Activated CD4-positive, alpha-beta T cell treated with anti-CD3 and anti-CD28 coated beads, Interleukin-2, Interleukin-6, amounts not matched to agents 100 ng/mL and 50 ng/mL, durations not matched to agents 16 hours and 8 hours (primary cell): ENCODE results near the gene SUDS3.

Experiments
- DNase-seq: peaks from one replicate; pipeline ENCODE4 v3.0.0-alpha.2; 2020

SUDS3 gene

GRCh38 chr12:118357257-118358007 is 18.9 kb upstream of the SUDS3 start:
- peak; percentile 76 for DNase-seq

- DNase-seq = no peak
Observed at GRCh38 chr12:118358008-118358359, 18.4 kb upstream of the SUDS3 start.

GRCh38 chr12:118358612-118359540 is 17.5 kb upstream of the SUDS3 start:
- peak; percentile 59 for DNase-seq

- peak; percentile 63 for DNase-seq
Observed at GRCh38 chr12:118359541-118359915, 16.8 kb upstream of the SUDS3 start.

- DNase-seq = no peak
Observed at GRCh38 chr12:118361092-118361404, 15.3 kb upstream of the SUDS3 start.

GRCh38 chr12:118361889-118362288 is 14.5 kb upstream of the SUDS3 start:
- no peak for DNase-seq

GRCh38 chr12:118368821-118369220 is 7.5 kb upstream of the SUDS3 start:
- no peak for DNase-seq

- DNase-seq = no peak
Observed at GRCh38 chr12:118370601-118371000, 5.8 kb upstream of the SUDS3 start.

- no peak for DNase-seq
Observed at GRCh38 chr12:118371321-118372282, 4.8 kb upstream of the SUDS3 start.

GRCh38 chr12:118372541-118373495 is 3.5 kb upstream of the SUDS3 start, which contains the start of gene TAOK3:
TSS of gene TAOK3 (minus strand) at chr12:118372907. CDS start at chr12:118255567, 117,340 bp downstream.
- peak; percentile 99 for DNase-seq

- no peak for DNase-seq
Observed at GRCh38 chr12:118373616-118374015, 2.7 kb upstream of the SUDS3 start.

GRCh38 chr12:118374126-118374725 is 2.1 kb upstream of the SUDS3 start:
- DNase-seq = no peak

- DNase-seq = no peak
Observed at GRCh38 chr12:118374909-118375308, 1.4 kb upstream of the SUDS3 start.

GRCh38 chr12:118375348-118375747 is 1.0 kb upstream of the SUDS3 start:
- no peak for DNase-seq

- DNase-seq = peak; percentile 11
Observed at GRCh38 chr12:118377021-118377883, 897 bp downstream of the SUDS3 start.

- DNase-seq = peak; percentile 74
Observed at GRCh38 chr12:118377884-118378470, 1.6 kb downstream of the SUDS3 start.

- DNase-seq = no peak
Observed at GRCh38 chr12:118391424-118391823, 15.1 kb downstream of the SUDS3 start.

- DNase-seq = no peak
Observed at GRCh38 chr12:118391836-118392235, 15.5 kb downstream of the SUDS3 start.

- no peak for DNase-seq
Observed at GRCh38 chr12:118397708-118398440, 21.5 kb downstream of the SUDS3 start.
